Tracheal epithelial cell (primary cell): ENCODE data around the gene ZSCAN5A. TPM values are rescaled to one million over a fixed set of nuclear protein-coding genes. Genes with fewer than 3 reads are reported as not detected.

Experiments
- total RNA-seq: library from RNA; depleted of rRNA; stranded (reverse); fragments of >200 nt; gene quantifications from 2 replicates; pipeline ENCODE4 v1.2.1, GENCODE V29; 2014

Gene ZSCAN5A, protein sequence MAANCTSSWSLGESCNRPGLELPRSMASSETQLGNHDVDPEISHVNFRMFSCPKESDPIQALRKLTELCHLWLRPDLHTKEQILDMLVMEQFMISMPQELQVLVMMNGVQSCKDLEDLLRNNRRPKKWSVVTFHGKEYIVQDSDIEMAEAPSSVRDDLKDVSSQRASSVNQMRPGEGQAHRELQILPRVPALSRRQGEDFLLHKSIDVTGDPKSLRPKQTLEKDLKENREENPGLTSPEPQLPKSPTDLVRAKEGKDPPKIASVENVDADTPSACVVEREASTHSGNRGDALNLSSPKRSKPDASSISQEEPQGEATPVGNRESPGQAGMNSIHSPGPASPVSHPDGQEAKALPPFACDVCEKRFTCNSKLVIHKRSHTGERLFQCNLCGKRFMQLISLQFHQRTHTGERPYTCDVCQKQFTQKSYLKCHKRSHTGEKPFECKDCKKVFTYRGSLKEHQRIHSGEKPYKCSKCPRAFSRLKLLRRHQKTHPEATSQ
- total RNA-seq = 3.2 and 3.4 TPM in 2 replicates

DNA sequence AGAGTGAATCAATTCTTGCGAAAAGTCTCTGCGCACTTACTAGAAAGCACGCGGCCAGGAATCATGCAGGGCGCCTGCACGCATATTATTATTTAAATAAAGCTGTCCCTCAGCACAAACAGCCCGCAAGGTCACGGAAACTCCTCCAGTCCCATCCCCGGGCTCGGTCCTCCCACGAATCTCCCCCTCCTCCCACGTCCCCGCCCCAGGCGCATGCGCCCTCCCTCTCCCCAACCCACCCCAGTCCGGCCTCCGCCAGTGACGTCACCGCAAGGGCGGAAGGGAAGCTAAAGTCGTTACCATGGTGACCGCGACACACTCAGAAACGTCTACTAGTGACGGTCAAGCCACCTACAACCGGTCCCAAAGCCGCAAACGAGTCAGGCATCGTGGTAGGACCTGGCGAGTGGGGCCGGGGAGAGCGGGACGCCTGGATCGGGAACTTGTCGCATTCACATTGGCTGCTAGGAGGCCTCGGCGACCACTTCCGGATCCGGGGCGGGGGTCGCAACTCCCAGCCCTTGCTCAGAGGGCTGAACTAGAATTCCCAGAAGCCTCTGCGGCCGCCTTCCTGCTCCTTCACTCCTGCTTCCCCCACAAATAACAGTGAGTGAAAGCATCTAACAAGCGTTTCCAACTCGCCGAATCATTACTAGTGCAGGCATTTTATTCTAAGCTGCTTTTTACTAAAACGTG is at the start of gene ZSCAN5A:
TSS of gene ZSCAN5A (minus strand) at position 459 of the 696 bp plus-strand sequence. CDS start 89,793 bp downstream, outside the sequence.

DNA sequence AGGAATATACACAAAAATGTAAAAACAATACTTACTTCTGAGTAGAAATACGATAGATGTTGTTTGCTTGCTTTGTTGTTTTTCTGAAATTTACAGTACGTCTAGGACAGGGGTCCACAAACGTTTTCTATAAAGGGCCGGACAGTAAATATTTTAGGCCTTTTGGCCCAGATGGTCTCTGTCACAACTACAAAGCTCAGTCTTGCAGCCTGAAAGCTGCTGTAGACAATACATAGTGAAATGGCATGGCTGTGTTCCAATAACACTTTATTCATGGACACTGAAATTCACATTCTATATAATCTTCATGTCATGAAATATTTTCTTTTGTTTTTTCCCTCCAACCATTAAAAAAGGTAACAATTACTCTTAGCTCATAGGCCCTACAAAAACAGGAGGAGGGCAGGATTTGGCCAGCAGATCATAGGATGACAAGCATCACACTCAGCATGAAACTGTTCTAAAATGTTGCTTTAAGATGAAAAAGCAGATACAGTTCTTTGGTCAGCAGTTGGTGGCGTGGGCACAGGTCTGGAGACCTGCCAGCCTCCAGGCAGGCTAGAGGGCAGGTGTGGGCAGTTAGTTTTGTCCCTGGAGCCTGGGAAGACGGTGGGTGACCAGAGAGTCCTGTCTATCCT is 42.4 kb downstream of the ZSCAN5A start, which contains the start of gene EDDM13:
TSS of gene EDDM13 (plus strand) at position 588 of the 638 bp plus-strand sequence. CDS start 87 bp downstream, outside the sequence.

DNA sequence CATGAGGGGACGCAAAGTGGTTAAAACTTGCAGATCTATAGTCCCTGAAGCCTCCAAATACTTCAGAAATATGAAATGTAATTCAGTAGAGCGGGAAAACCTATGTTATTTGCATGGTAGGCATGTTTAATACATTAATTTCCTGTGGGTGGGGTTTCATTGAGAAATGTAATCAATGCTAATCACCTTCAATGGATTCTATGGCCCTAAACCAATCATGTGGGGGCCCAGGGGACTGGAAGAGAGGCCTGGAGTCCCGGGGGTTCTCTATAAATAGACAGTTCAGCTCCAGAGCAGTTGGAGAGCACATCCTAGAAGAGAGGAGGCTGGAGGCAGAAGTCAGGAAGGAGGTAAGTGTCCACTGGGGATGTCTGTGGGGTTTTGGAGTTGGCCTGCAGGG is 112.7 kb downstream of the ZSCAN5A start, which contains the start of gene ZSCAN5C:
TSS of gene ZSCAN5C (plus strand) at position 301 of the 400 bp plus-strand sequence. CDS start 3,641 bp downstream, outside the sequence.

DNA sequence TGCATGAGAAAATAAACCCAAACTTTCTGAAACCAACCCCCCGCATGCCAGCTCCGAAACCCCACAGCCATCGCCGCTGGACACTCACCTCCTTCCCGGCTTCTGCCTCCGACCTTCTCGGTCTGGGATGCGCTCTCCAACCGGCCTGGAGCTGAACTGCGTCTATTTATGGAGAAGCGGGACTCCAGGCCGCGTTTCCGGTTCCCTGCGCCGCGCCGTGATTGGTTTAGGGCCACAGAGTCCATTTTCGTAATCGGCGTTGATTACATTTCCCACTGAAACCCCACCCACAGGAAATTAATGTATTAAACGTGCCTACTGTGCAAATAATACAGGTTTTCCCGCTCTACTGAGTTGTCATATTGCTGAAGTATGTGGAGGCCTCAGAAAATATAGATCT is 117.0 kb downstream of the ZSCAN5A start, which contains the start of gene ZSCAN5B:
TSS of gene ZSCAN5B (minus strand) at position 138 of the 400 bp plus-strand sequence. CDS start 4,731 bp downstream, outside the sequence.

DNA sequence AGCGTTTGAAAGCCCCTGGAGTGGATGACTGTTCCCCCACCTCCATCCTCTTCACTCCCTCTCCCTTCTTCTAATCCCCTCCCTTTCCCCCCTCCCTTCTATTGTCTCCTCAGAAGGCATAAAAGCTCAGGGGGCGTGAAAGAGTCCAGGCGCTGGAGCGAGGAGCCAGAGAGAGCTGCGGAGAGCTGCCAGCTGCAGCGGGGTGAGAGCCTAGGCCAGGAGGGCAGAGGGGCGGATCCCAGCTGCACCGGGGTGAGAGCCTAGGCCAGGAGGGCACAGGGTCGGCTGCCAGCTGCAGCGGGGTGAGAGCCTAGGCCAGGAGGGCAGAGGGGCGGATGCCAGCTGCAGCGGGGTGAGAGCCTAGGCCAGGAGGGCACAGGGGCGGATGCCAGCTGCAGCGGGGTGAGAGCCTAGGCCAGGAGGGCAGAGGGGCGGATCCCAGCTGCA is 138.8 kb downstream of the ZSCAN5A start, which contains the start of gene GALP:
TSS of gene GALP (plus strand) at position 148 of the 447 bp plus-strand sequence. CDS start 1,101 bp downstream, outside the sequence.

Other genes starting within 250 kb of the ZSCAN5A start
- gene ZNF787, start 193.5 kb downstream of the ZSCAN5A start, total RNA-seq = 42.6 and 44.3 TPM in 2 replicates
- 9.0 and 10.1 TPM in 2 replicates for gene ZNF444, start 173.6 kb downstream of the ZSCAN5A start, total RNA-seq
- not detected in 2 replicates for gene GALP, start 138.8 kb downstream of the ZSCAN5A start, total RNA-seq
- gene ZSCAN5B, start 117.1 kb downstream of the ZSCAN5A start, total RNA-seq = not detected in 2 replicates
- gene ZSCAN5C, start 112.6 kb downstream of the ZSCAN5A start, total RNA-seq = not detected in 2 replicates
- gene EDDM13, start 42.1 kb downstream of the ZSCAN5A start, total RNA-seq = 0.96 TPM in 1 of 2 replicates, not detected in the other
- gene ZNF582, start 78.7 kb upstream of the ZSCAN5A start, total RNA-seq = 1.4 and 7.2 TPM in 2 replicates
- gene ZNF583, start 89.5 kb upstream of the ZSCAN5A start, total RNA-seq = 2.6 and 2.7 TPM in 2 replicates
- gene ZNF667, start 162.5 kb upstream of the ZSCAN5A start, total RNA-seq = 3.6 and 6.0 TPM in 2 replicates
- gene ZNF471, start 193.0 kb upstream of the ZSCAN5A start, total RNA-seq = 0.64 and 2.4 TPM in 2 replicates
- gene ZFP28, start 224.1 kb upstream of the ZSCAN5A start, total RNA-seq = 7.5 and 10.1 TPM in 2 replicates